GM12801 (cell line): ENCODE measurements around the gene SCUBE1.

ENCODE experiments used
- CTCF ChIP-seq: IDR thresholded peaks from one replicate; pipeline ENCODE4 v1.5.1; 2011; ENCODE audit warnings: control low read depth; ENCODE audit not compliant: insufficient read length; ENCODE audit errors: extremely low read depth

The SCUBE1 gene

DNA sequence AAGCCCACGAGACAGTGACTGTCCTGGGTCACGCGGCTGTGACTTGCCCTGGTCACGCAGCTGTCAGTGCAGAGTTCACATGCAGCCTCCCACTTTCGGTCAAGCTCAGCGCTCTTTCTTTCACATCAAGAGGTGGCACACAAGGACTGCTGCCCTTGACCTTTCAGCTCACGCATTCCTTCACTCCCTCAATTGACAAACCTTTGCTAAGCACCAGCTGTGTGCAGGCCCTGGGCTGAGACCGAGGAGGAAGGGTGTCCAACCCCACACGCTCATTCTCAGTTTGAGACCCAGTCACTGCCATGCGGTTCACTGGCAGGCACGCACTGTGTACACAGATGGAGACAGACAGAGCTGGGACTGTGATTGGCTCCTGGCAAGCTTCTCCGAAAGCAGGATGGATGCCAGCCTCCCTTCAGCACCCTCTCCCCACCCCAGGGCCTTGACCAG is 70.3 kb downstream of the SCUBE1 start:
- TF ChIP-seq CTCF = no peak

DNA sequence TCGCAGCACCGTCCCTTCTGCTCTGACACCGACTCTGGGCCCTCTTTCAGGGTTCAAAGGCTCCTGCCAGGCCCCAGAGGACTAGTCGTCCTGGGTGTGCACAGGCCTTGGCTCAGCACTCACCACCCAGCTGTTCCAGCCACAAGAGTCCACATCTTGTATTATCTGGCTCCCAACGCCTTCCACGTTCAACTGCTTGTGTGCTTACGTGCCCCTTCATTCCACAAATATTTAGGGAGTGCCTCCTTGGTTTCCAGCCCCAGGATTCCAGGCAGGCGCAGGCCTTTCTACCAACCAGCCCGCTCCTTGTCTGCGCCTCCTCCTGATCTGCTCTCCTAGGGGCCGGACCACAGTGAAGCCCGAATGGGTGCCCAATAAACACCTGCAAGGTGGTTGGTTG is 70.9 kb downstream of the SCUBE1 start:
- no peak for TF ChIP-seq CTCF

DNA sequence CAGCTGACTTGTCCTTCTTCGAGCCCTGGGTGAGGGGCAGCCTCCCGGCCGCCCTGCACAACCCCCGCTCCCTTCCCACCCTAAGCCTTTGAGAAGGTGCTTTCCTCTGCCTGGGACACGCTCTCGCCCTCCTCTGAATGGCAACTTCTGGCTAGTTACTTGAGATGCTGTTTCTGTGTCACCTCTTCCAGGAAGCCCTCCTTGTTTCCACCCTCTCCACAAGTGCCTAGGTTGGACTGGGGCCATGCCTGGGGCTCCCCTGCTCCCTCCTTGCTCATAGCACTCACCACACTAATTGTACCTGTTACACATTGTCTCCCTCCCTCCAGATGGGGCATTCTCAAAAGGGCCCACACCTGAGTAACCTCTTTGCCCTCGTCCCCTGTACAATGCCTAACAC is 72.2 kb downstream of the SCUBE1 start:
- no peak for TF ChIP-seq CTCF

DNA sequence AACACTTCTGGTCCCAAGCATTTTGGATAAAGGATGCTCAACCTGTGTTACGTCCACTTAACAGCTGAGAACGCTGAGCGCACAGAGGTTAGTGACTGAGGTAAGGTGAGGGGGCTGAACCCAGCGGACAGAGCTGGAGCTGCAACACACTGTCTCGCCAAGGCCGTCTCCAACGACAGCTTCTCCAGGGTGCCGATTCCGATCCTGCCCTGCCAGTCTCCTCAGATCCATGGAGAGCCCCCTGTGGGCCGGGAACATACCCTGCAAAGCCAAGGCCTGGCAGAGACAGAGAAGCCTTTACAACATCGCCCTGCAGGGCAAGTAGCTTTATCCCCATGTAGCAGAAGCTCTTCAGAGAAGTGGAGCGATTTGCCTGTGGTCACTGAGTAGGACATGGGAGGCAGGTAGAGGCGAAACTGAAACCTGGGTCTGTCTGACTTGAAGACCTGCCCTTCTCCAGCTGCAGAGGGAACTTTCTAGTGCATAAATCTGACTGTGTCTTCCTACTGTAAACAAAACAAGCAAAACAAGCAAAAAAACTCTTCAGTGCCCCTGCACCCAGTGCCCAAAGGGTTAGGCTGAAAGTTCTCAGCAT is 72.8 kb downstream of the SCUBE1 start:
- no peak for TF ChIP-seq CTCF

- no peak for TF ChIP-seq CTCF
These were observed 73.5 kb downstream of the SCUBE1 start for GRCh38 chr22:43269646-43270045.

GRCh38 chr22:43269246-43269645 is 73.9 kb downstream of the SCUBE1 start:
- no peak for TF ChIP-seq CTCF

DNA sequence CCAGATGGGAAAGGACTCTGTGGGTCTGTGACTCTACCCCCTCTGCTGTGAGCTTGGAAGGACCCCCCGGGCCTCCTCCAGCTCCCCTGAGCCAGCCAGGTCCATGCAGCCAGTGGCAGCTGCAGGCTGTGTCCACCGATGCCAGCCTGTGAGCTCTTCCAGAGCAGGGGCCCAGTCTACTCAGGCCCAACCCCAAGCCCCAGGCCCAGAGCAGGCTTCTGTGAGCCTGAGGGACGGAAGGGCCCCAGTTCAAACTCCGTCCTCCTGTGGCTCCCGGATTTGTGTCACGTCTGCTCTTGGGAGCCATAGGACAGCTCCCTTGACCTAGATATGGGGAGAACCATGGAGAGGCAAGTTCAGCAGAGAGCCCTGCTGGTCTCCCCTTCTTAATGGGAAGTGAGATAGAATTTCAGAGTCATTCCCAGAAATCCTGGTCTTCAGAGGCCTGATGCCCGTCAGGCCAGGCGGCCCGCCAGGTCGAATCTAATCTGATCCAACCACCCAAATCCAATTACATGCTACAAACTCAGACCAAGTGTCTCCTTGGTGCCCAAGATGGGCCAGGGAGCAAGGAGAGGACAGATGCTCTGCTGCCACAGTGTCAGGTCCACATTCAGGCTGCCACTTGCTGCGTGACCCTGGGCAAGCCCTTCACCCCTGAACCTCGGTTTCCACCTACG is 75.1 kb downstream of the SCUBE1 start:
- no peak for TF ChIP-seq CTCF
